HG03064 (cell line): ENCODE data around the gene WDR90.

Experiments
- ATAC-seq: cut with Tn5 transposase; IDR thresholded peaks from one replicate; pipeline ENCODE4 v1.9.1; 2021; ENCODE audit warnings: low read depth; ENCODE audit not compliant: unreplicated experiment

The WDR90 gene

DNA sequence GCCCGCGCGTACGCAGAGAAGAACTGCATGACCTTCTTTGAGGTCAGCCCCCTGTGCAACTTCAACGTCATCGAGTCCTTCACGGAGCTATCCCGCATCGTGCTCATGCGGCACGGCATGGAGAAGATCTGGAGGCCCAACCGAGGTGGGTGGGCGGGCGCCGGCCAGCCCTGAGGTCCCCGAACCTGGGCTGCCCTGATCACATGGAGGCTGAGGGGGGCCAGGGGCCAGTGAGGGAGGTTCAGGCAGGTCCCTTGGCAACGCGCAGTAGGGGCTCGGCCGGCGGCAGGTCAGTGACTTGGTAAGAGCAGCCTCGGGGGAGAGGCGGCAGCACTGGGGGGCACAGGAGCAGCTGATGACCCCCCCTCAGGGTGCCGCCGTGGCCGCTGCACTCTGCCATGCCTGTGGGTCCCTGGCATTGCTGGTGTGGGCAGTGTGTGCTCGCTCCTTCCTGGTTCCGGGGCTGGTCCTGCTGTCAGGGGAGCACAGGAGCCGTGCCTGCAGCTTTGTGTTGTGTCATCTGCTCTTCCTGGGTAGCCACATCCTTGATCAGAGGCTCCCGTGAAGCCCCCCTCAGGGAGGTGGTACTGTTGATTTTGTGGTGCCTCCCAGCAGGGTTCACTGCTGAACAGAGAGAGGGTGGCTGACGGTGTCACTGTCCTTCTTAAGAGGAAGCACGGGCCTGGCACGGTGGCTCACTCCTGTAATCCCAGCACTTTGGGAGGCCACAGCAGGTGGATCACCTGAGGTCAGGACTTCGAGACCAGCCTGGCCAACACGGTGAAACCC is 23.0 kb upstream of the WDR90 start:
- ATAC-seq: no peak

- ATAC-seq: no peak
Measured at GRCh38 chr16:626787-627453, 22.2 kb upstream of the WDR90 start.

GRCh38 chr16:627454-628239 is 21.5 kb upstream of the WDR90 start:
- no peak for ATAC-seq

- ATAC-seq: no peak
Measured at GRCh38 chr16:628321-629061, 20.7 kb upstream of the WDR90 start.

DNA sequence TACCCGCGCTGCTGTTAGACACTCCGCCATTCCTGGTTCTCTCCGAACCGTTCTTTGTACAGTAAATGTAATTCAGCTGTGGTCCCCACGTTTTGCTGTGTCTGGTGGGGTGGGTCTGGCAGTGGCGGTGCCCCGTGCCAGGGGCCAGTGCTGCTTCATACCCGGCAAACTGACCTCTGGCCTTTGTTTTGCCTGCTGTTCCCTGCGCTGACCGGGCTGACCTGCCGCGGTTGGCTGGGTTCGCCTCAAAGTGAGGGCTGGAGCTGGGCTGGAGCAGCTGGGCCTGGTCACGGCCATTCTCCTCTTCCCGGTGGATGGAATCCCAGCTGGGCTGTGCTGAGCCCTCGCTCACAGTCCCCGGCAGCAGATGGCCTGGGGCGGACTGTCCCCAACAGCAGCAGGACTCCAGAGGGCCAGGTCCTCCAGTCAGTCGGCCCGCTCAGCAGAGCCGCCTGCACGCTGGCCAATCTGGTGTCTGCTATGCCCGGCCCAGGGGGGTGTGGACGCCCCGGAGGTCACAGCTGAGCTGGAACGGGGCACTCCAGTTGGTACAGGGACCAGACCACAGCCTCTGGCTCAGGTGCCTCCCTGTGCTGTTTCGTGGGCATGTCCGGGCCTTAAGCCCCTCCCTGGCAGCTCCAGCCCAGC is 19.9 kb upstream of the WDR90 start:
- no peak for ATAC-seq

- ATAC-seq: no peak
Measured at GRCh38 chr16:629833-630248, 19.3 kb upstream of the WDR90 start.

DNA sequence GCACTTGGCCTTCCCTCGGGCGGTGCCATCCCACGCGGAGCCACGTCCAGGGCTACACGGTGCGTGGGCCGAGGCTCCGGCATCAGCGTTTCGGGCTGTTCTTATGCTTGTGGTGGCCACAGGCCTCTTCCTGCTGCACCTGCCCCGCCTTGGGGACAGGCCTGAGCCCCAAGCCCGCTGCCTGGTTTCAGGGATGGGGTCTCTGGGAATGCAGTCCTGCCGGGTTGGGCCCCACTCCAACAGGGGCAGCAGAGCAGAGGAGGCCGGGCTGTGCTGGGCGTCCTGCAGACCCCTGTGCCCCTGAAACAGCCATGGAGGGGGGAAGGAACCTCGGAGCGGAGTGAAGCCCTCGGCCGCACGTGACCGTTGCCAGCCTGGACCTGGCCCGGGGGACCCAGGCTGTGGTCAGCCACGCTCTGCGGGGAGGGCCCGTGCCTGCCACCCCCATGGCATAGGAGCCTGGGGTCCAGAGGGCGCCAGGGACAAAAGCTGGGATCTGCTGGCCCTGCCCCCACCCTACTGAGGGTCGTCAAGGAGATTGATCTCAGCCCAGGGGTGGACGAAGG is 18.8 kb upstream of the WDR90 start:
- no peak for ATAC-seq

GRCh38 chr16:630815-631405 is 18.3 kb upstream of the WDR90 start, which contains the start of gene WFIKKN1:
Gene WFIKKN1, plus strand, starts transcription at chr16:630985. Its CDS starts 269 bp downstream, at chr16:631254.
- ATAC-seq: no peak

DNA sequence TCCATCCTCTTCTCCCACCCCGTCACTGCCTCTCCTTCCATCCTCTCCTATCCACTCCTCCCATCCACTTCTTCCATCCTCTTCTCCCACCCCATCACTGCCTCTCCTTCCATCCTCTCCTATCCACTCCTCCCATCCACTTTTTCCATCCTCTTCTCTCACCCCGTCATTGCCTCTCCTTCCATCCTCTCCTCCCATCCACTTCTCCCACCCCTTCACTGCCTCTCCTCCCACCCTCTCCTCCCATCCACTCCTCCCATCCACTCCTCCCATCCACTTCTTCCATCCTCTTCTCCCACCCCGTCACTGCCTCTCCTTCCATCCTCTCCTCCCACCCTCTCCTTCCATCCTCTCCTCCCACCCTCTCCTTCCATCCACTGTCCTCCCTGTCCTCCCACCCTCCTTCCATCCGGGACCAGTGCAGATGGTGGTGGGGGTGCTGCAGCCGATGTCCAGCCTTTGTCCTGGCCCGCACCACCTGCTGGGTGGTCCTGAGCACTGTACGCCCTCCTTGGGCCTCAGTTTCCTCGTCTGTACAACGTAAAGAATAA is 17.3 kb upstream of the WDR90 start:
- no peak for ATAC-seq

- ATAC-seq: no peak
Measured at GRCh38 chr16:632486-633335, 16.5 kb upstream of the WDR90 start.

GRCh38 chr16:633336-634050 is 15.7 kb upstream of the WDR90 start:
- no peak for ATAC-seq

- ATAC-seq: no peak
Measured at GRCh38 chr16:634051-634670, 15.0 kb upstream of the WDR90 start.

- ATAC-seq: no peak
Measured at GRCh38 chr16:634996-635395, 14.2 kb upstream of the WDR90 start.

- no peak for ATAC-seq
Measured at GRCh38 chr16:635573-636205, 13.5 kb upstream of the WDR90 start.

GRCh38 chr16:636206-637080 is 12.7 kb upstream of the WDR90 start, which contains the start of gene METTL26:
Gene METTL26, minus strand, starts transcription at chr16:636305. Its CDS starts 15 bp downstream, at chr16:636290.
- peak; percentile 69 for ATAC-seq
